HG03442 (cell line): Measurements from ENCODE around the gene KRTAP3-2.
"Not testable (repeated sequence)": the region's sequence is repeated elsewhere in the genome, so short reads cannot be mapped to it uniquely, and the experiment has no call there.

Experiments used
- ATAC-seq: cut with Tn5 transposase; IDR thresholded peaks from one replicate; pipeline ENCODE4 v1.9.1; 2021; ENCODE audit warnings: mild to moderate bottlenecking, moderate library complexity; ENCODE audit not compliant: unreplicated experiment

Gene KRTAP3-2

GRCh38 chr17:40999563-40999962 is at the start of gene KRTAP3-2:
Gene KRTAP3-2 (minus strand): TSS chr17:40999906. CDS start chr17:40999853, 53 bp downstream.
- ATAC-seq: not testable (repeated sequence)

GRCh38 chr17:41049110-41049509 is 49.4 kb upstream of the KRTAP3-2 start:
- ATAC-seq: no peak

GRCh38 chr17:41048441-41048840 is 48.7 kb upstream of the KRTAP3-2 start:
- no peak for ATAC-seq

GRCh38 chr17:41046735-41047465 is 47.2 kb upstream of the KRTAP3-2 start, which contains the start of gene KRTAP2-1:
Gene KRTAP2-1 (minus strand): TSS chr17:41047316. CDS start chr17:41047267, 49 bp downstream.
- not testable (repeated sequence) for ATAC-seq

- ATAC-seq: no peak
Measured at GRCh38 chr17:41042953-41043352, 43.2 kb upstream of the KRTAP3-2 start.

GRCh38 chr17:41040783-41041571 is 41.3 kb upstream of the KRTAP3-2 start, which contains the start of gene KRTAP1-1:
Gene KRTAP1-1 (minus strand): TSS chr17:41041450. CDS start chr17:41041397, 53 bp downstream.
- not testable (repeated sequence) for ATAC-seq

- ATAC-seq: no peak
Measured at GRCh38 chr17:41037853-41038350, 38.2 kb upstream of the KRTAP3-2 start.

GRCh38 chr17:41034346-41034935 is 34.7 kb upstream of the KRTAP3-2 start, which contains the start of gene KRTAP1-3:
Gene KRTAP1-3 (minus strand): TSS chr17:41034874. CDS start chr17:41034821, 53 bp downstream.
- not testable (repeated sequence) for ATAC-seq

- no peak for ATAC-seq
Measured at GRCh38 chr17:41029633-41030245, 30.0 kb upstream of the KRTAP3-2 start, which contains the start of gene KRTAP1-4. Gene KRTAP1-4 (minus strand): TSS chr17:41030195. CDS start chr17:41030078, 117 bp downstream.

GRCh38 chr17:41026715-41027471 is 27.2 kb upstream of the KRTAP3-2 start, which contains the start of gene KRTAP1-5:
Gene KRTAP1-5 (minus strand): TSS chr17:41027208. CDS start chr17:41027155, 53 bp downstream.
- no peak for ATAC-seq

- no peak for ATAC-seq
Measured at GRCh38 chr17:41024697-41025096, 25.0 kb upstream of the KRTAP3-2 start.

GRCh38 chr17:41020336-41020735 is 20.6 kb upstream of the KRTAP3-2 start:
- no peak for ATAC-seq

GRCh38 chr17:41019415-41019814 is 19.7 kb upstream of the KRTAP3-2 start:
- ATAC-seq: no peak

GRCh38 chr17:41018541-41018940 is 18.8 kb upstream of the KRTAP3-2 start:
- no peak for ATAC-seq

GRCh38 chr17:41016578-41017215 is 17.0 kb upstream of the KRTAP3-2 start:
- no peak for ATAC-seq

- ATAC-seq: no peak
Measured at GRCh38 chr17:41015454-41015853, 15.7 kb upstream of the KRTAP3-2 start.

- ATAC-seq: no peak
Measured at GRCh38 chr17:41013606-41014005, 13.9 kb upstream of the KRTAP3-2 start.

GRCh38 chr17:41013181-41013580 is 13.5 kb upstream of the KRTAP3-2 start:
- ATAC-seq: no peak
